ENCODE results near the gene ZNF462.
A peak's percentile ranks its signal among the peaks of the same experiment; 100 is the strongest.

Gene ZNF462

DNA sequence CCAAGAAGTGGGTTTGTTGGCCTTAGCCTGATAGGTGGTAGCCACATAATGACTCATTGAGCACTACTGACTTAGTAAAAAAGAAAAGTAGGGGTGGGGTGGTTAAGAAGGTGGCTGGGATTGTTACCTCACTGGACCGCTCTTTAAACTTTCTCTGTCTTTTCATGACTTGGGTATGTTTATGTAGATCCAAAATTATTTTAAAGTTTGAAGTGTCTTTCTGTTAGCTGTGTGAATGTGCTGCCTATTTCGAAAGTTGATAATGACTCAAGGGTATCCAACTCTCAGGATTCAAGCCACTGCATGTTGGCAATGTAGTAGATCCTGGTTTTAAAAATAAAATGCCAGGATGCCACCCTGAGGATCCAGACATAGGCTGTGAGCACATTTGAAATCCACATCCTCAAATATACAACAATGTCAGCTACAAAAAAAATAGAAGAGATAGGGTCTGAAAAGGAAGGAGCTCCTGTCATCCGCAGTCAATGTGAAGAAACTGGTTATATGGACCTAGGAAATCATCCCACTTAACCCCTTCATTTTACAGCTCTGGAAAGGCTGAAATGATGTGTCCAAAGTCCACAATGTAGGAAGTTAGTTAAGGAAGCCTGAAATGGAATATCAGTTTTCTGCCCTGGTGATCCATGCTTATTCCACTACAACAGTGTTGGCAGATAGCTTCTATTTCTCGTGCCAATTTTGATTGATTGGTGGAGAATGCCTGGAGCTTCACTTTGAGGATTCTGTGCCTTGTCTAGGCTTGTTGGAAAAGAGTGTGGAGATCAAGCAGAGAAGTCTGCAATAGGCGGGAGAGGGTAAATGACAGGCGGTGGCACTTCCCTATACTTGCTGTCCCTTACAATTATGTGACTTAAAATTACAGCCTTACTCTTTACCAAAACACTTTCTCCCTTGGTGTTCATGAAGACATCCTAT, 23.4 kb downstream of the ZNF462 start:
- Histone ChIP-seq H2BK120ac (ENCODE audit: low read depth, low read length) (no peak overlapping the region), H2BK5ac (ENCODE audit: low read length) (no peak overlapping the region), H3K4me3 (ENCODE audit: low read length) (no peak overlapping the region), H3K4me1 (ENCODE audit: control insufficient read depth, low read depth, low read length) (peaks cover 11% of the 10 kb centered on the region), H4K5ac (ENCODE audit: low read length) (no peak overlapping the region), H3K27ac (ENCODE audit: low read depth, low read length) (no peak overlapping the region), H3K79me1 (ENCODE audit: low read length) (peaks cover 7% of the 10 kb centered on the region), H3K79me2 (ENCODE audit: control insufficient read depth, insufficient read depth, low read length) (peaks cover 46% of the 10 kb centered on the region), H2AK5ac (ENCODE audit: low read length) (no peak overlapping the region), H3K23ac (ENCODE audit: low read length) (no peak overlapping the region), H2BK15ac (replicated peaks; ENCODE audit: low read depth) (no peak overlapping the region), H4K8ac (ENCODE audit: low read depth, low read length) (no peak overlapping the region), H3K9ac (ENCODE audit: low read length) (no peak overlapping the region), H3K27me3 (ENCODE audit: insufficient read depth, low read length, poor library complexity) (no peaks in the 10 kb centered on the region), H3K36me3 (ENCODE audit: control insufficient read depth, insufficient read depth, low read length) (no peaks in the 10 kb centered on the region), H3K4me2 (ENCODE audit: low read length) (no peak overlapping the region), H3K18ac (ENCODE audit: low read length) (peak overlapping the region; percentile 51), H3K4ac (ENCODE audit: low read depth, low read length) (no peak overlapping the region), H3K56ac (ENCODE audit: low read length) (no peak overlapping the region)
- no peak for DNase-seq
- WGBS (ENCODE audit: extremely low coverage, insufficient coverage, low lambda C conversion rate): no CpG with 5 or more reads among the region's 6 CpGs

DNA sequence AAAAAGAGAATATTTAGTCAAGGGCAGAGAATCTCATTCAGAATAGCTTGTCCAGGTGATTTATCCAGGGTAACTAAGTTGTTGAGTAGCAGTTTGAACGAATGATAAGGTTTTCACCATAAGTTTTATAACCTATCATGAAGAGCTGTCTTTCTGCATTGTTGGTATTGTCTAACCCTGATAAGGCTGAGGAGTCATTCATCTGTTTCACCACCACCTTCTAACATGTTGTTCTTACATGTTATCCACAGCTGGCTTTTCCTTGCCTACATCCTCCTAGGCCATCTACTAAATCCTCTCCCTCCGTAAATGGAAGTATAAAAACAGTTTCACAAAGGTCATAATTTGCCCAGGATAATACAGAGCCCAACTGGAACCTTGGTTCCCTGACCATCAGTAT, 24.1 kb downstream of the ZNF462 start:
- no peak overlapping the region for H3K56ac ChIP-seq (ENCODE audit: low read length)
- H3K4me2 ChIP-seq (ENCODE audit: low read length): no peak overlapping the region
- H2BK120ac ChIP-seq (ENCODE audit: low read depth, low read length): no peak overlapping the region
- H3K23ac ChIP-seq (ENCODE audit: low read length): no peak overlapping the region
- no peak overlapping the region for H3K9ac ChIP-seq (ENCODE audit: low read length)
- whole genome bisulfite sequencing (ENCODE audit: extremely low coverage, insufficient coverage, low lambda C conversion rate): no CpG with 5 or more reads among the region's 2 CpGs
- H3K18ac ChIP-seq (ENCODE audit: low read length): no peak overlapping the region
- H3K79me1 ChIP-seq (ENCODE audit: low read length): peaks cover 7% of the 10 kb centered on the region
- no peak overlapping the region for H3K4ac ChIP-seq (ENCODE audit: low read depth, low read length)
- H2AK5ac ChIP-seq (ENCODE audit: low read length): no peak overlapping the region
- H2BK15ac ChIP-seq (replicated peaks; ENCODE audit: low read depth): no peak overlapping the region
- H2BK5ac ChIP-seq (ENCODE audit: low read length): no peak overlapping the region
- no peak for DNase-seq
- peaks cover 11% of the 10 kb centered on the region for H3K4me1 ChIP-seq (ENCODE audit: control insufficient read depth, low read depth, low read length)
- no peak overlapping the region for H3K27ac ChIP-seq (ENCODE audit: low read depth, low read length)
- H3K27me3 ChIP-seq (ENCODE audit: insufficient read depth, low read length, poor library complexity): no peaks in the 10 kb centered on the region
- no peak overlapping the region for H3K4me3 ChIP-seq (ENCODE audit: low read length)
- H4K5ac ChIP-seq (ENCODE audit: low read length): no peak overlapping the region
- H3K36me3 ChIP-seq (ENCODE audit: control insufficient read depth, insufficient read depth, low read length): no peaks in the 10 kb centered on the region
- peaks cover 44% of the 10 kb centered on the region for H3K79me2 ChIP-seq (ENCODE audit: control insufficient read depth, insufficient read depth, low read length)
- no peak overlapping the region for H4K8ac ChIP-seq (ENCODE audit: low read depth, low read length)

- WGBS (ENCODE audit: extremely low coverage, insufficient coverage, low lambda C conversion rate): no CpG with 5 or more reads among the region's 7 CpGs
- peaks cover 18% of the 10 kb centered on the region for H3K4me1 ChIP-seq (ENCODE audit: control insufficient read depth, low read depth, low read length)
- peak; percentile 65 for DNase-seq
These were observed 26.2 kb downstream of the ZNF462 start for GRCh38 chr9:106889061-106889590.

GRCh38 chr9:106890608-106891007, 27.6 kb downstream of the ZNF462 start:
- H3K36me3 ChIP-seq (ENCODE audit: control insufficient read depth, insufficient read depth, low read length): no peaks in the 10 kb centered on the region
- H3K9ac ChIP-seq (ENCODE audit: low read length): no peak overlapping the region
- H3K4me1 ChIP-seq (ENCODE audit: control insufficient read depth, low read depth, low read length): peaks cover 18% of the 10 kb centered on the region
- peaks cover 6% of the 10 kb centered on the region for H3K79me1 ChIP-seq (ENCODE audit: low read length)
- no peak overlapping the region for H3K56ac ChIP-seq (ENCODE audit: low read length)
- H2AK5ac ChIP-seq (ENCODE audit: low read length): no peak overlapping the region
- H2BK120ac ChIP-seq (ENCODE audit: low read depth, low read length): no peak overlapping the region
- no peak for DNase-seq
- no peak overlapping the region for H3K4me2 ChIP-seq (ENCODE audit: low read length)
- H3K27me3 ChIP-seq (ENCODE audit: insufficient read depth, low read length, poor library complexity): no peaks in the 10 kb centered on the region
- no peak overlapping the region for H3K27ac ChIP-seq (ENCODE audit: low read depth, low read length)
- no peak overlapping the region for H3K4me3 ChIP-seq (ENCODE audit: low read length)
- no CpG with 5 or more reads among the region's 4 CpGs for WGBS (ENCODE audit: extremely low coverage, insufficient coverage, low lambda C conversion rate)
- no peak overlapping the region for H3K18ac ChIP-seq (ENCODE audit: low read length)
- no peak overlapping the region for H2BK15ac ChIP-seq (replicated peaks; ENCODE audit: low read depth)
- no peak overlapping the region for H3K23ac ChIP-seq (ENCODE audit: low read length)
- H3K79me2 ChIP-seq (ENCODE audit: control insufficient read depth, insufficient read depth, low read length): peaks cover 36% of the 10 kb centered on the region
- no peak overlapping the region for H3K4ac ChIP-seq (ENCODE audit: low read depth, low read length)
- H4K8ac ChIP-seq (ENCODE audit: low read depth, low read length): no peak overlapping the region
- peak overlapping the region; percentile 0 for H4K5ac ChIP-seq (ENCODE audit: low read length)
- no peak overlapping the region for H2BK5ac ChIP-seq (ENCODE audit: low read length)

More at GRCh38 chr9:106889061-106889590, 26.2 kb downstream of the ZNF462 start:
- no peaks in the 10 kb centered on the region for H3K27me3 ChIP-seq (ENCODE audit: insufficient read depth, low read length, poor library complexity)
- peaks cover 41% of the 10 kb centered on the region for H3K79me2 ChIP-seq (ENCODE audit: control insufficient read depth, insufficient read depth, low read length)
- no peak overlapping the region for H3K23ac ChIP-seq (ENCODE audit: low read length)
- no peak overlapping the region for H3K18ac ChIP-seq (ENCODE audit: low read length)
- H4K8ac ChIP-seq (ENCODE audit: low read depth, low read length): no peak overlapping the region
- H3K36me3 ChIP-seq (ENCODE audit: control insufficient read depth, insufficient read depth, low read length): no peaks in the 10 kb centered on the region
- no peak overlapping the region for H3K4me3 ChIP-seq (ENCODE audit: low read length)
- no peak overlapping the region for H2BK15ac ChIP-seq (replicated peaks; ENCODE audit: low read depth)
- no peak overlapping the region for H3K27ac ChIP-seq (ENCODE audit: low read depth, low read length)
- peak overlapping the region; percentile 51 for H3K56ac ChIP-seq (ENCODE audit: low read length)
- H2BK5ac ChIP-seq (ENCODE audit: low read length): no peak overlapping the region
- H3K4ac ChIP-seq (ENCODE audit: low read depth, low read length): no peak overlapping the region
- no peak overlapping the region for H4K5ac ChIP-seq (ENCODE audit: low read length)
- H2AK5ac ChIP-seq (ENCODE audit: low read length): no peak overlapping the region
- H2BK120ac ChIP-seq (ENCODE audit: low read depth, low read length): no peak overlapping the region
- H3K4me2 ChIP-seq (ENCODE audit: low read length): no peak overlapping the region
- peak overlapping the region; percentile 14 for H3K9ac ChIP-seq (ENCODE audit: low read length)
- peaks cover 6% of the 10 kb centered on the region for H3K79me1 ChIP-seq (ENCODE audit: low read length)

- DNase-seq: peak; percentile 70
- no peak overlapping the region for H3K23ac ChIP-seq (ENCODE audit: low read length)
- H3K4me3 ChIP-seq (ENCODE audit: low read length): no peak overlapping the region
- H3K56ac ChIP-seq (ENCODE audit: low read length): no peak overlapping the region
- H3K9ac ChIP-seq (ENCODE audit: low read length): no peak overlapping the region
- no peak overlapping the region for H2BK15ac ChIP-seq (replicated peaks; ENCODE audit: low read depth)
- H2AK5ac ChIP-seq (ENCODE audit: low read length): no peak overlapping the region
- H3K27ac ChIP-seq (ENCODE audit: low read depth, low read length): no peak overlapping the region
- H3K36me3 ChIP-seq (ENCODE audit: control insufficient read depth, insufficient read depth, low read length): no peaks in the 10 kb centered on the region
- no peak overlapping the region for H3K18ac ChIP-seq (ENCODE audit: low read length)
- H3K4me2 ChIP-seq (ENCODE audit: low read length): no peak overlapping the region
- H3K4me1 ChIP-seq (ENCODE audit: control insufficient read depth, low read depth, low read length): peaks cover 18% of the 10 kb centered on the region
- no peak overlapping the region for H4K8ac ChIP-seq (ENCODE audit: low read depth, low read length)
- no peak overlapping the region for H2BK120ac ChIP-seq (ENCODE audit: low read depth, low read length)
- H3K27me3 ChIP-seq (ENCODE audit: insufficient read depth, low read length, poor library complexity): no peaks in the 10 kb centered on the region
- H3K79me2 ChIP-seq (ENCODE audit: control insufficient read depth, insufficient read depth, low read length): peaks cover 36% of the 10 kb centered on the region
- no peak overlapping the region for H3K4ac ChIP-seq (ENCODE audit: low read depth, low read length)
- H2BK5ac ChIP-seq (ENCODE audit: low read length): no peak overlapping the region
- no CpG with 5 or more reads among the region's 5 CpGs for WGBS (ENCODE audit: extremely low coverage, insufficient coverage, low lambda C conversion rate)
- peaks cover 6% of the 10 kb centered on the region for H3K79me1 ChIP-seq (ENCODE audit: low read length)
- H4K5ac ChIP-seq (ENCODE audit: low read length): no peak overlapping the region
These were observed 28.3 kb downstream of the ZNF462 start for GRCh38 chr9:106891286-106891685.

All from mesendoderm (in vitro differentiated cells).